Pons (tissue), 1 donor: ENCODE data around the gene HNRNPF.
A peak's percentile ranks its signal among the peaks of the same experiment; 100 is the strongest.
"Not testable (repeated sequence)": the region's sequence is repeated elsewhere in the genome, so short reads cannot be mapped to it uniquely, and the experiment has no call there.

Experiments used
- DNase-seq: peaks from one replicate; pipeline ENCODE4 v3.0.0-alpha.2; 2016; ENCODE audit warnings: low spot score

Gene HNRNPF

GRCh38 chr10:43348511-43349312 lies 60.3 kb downstream of the HNRNPF start:
- DNase-seq: peak; percentile 99

GRCh38 chr10:43347997-43348396 lies 61.0 kb downstream of the HNRNPF start:
- DNase-seq: no peak

GRCh38 chr10:43344051-43344450 lies 64.9 kb downstream of the HNRNPF start:
- DNase-seq: no peak

- DNase-seq: no peak
Observed at GRCh38 chr10:43343126-43343525, 65.9 kb downstream of the HNRNPF start.

- no peak for DNase-seq
Observed at GRCh38 chr10:43342279-43343125, 66.5 kb downstream of the HNRNPF start.

- DNase-seq: no peak
Observed at GRCh38 chr10:43341450-43341849, 67.5 kb downstream of the HNRNPF start.

- DNase-seq: no peak
Observed at GRCh38 chr10:43340619-43341018, 68.4 kb downstream of the HNRNPF start.

GRCh38 chr10:43340101-43340500 lies 68.9 kb downstream of the HNRNPF start:
- no peak for DNase-seq

GRCh38 chr10:43339136-43339535 lies 69.8 kb downstream of the HNRNPF start:
- DNase-seq: no peak

- no peak for DNase-seq
Observed at GRCh38 chr10:43338117-43338516, 70.9 kb downstream of the HNRNPF start.

- DNase-seq: not testable (repeated sequence)
Observed at GRCh38 chr10:43337536-43337935, 71.5 kb downstream of the HNRNPF start.

GRCh38 chr10:43336641-43337318 lies 72.2 kb downstream of the HNRNPF start:
- DNase-seq: no peak

- DNase-seq: no peak
Observed at GRCh38 chr10:43336061-43336460, 72.9 kb downstream of the HNRNPF start.
